Measurements from ENCODE around the gene SELENOS.
A peak's percentile ranks its signal among the peaks of the same experiment; 100 is the strongest.

Gene SELENOS

GRCh38 chr15:101276501-101277037 is 716 bp downstream of the SELENOS start:
- DNase-seq (ENCODE audit: low spot score), result no peak

GRCh38 chr15:101275018-101275417 is 2.3 kb downstream of the SELENOS start:
- no peak for DNase-seq (ENCODE audit: low spot score)

- no peak for DNase-seq (ENCODE audit: low spot score)
Observed at GRCh38 chr15:101273534-101273933, 3.8 kb downstream of the SELENOS start.

DNA sequence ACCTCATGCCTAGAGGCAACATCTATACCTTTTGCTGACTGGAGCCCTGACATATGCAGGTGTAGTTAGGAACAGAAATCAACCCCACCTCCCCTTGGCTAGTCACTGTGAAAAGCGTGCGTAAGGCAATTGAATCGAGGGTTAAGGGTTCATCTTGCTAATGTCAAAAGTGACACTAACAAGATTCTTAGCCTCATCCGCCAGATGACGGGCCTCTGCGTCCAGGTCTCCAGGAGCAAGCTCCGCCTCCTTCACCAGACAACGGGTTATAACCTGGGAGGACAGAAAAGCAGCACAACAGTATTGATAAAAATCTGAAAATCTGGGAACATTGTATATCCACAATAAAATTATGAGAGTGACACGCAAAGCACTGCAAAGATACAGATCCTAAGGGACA is 4.7 kb downstream of the SELENOS start:
- no peak for DNase-seq (ENCODE audit: low spot score)

GRCh38 chr15:101269479-101270223 is 7.6 kb downstream of the SELENOS start:
- no peak for DNase-seq (ENCODE audit: low spot score)

DNA sequence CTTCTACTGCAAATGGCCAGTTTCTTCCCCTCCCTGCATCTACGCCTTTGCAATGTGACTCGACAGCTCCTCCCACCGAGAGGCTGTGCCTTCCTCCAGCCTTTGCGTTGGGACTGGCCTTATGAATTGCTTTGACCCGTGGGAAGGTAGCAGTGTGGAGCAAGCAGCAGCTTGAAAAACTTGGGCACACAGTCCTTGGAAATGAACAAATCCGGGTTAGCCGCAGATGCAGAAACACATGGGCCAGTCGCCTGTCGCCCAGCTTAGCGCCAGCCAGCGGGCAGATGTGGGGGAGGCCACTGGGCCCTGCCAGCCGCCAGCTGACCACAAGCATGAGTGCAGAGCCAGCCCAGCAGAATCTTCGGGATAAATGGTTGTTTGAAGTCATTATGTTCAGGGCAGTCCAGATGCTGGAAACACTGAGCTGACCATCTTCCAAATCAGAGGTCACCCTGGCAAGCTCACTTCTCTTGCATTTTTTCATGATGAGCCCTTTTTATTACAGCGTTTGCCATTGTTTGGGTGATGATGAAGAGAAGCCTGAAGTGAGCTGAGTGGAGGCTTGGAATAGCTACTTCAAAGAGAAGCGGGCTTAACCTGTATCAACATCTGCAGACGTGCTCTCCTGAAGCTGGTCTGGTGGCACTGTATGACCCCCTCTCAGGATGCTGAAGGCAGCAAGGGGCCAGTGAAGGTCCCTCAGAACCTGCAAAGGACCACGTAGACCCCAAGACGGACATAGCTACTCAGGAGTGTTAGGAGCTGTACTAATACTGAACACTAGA is 9.8 kb downstream of the SELENOS start:
- DNase-seq (ENCODE audit: low spot score), result peak; percentile 58

GRCh38 chr15:101266787-101267186 is 10.5 kb downstream of the SELENOS start:
- no peak for DNase-seq (ENCODE audit: low spot score)

GRCh38 chr15:101266034-101266433 is 11.3 kb downstream of the SELENOS start:
- DNase-seq (ENCODE audit: low spot score), result no peak

DNA sequence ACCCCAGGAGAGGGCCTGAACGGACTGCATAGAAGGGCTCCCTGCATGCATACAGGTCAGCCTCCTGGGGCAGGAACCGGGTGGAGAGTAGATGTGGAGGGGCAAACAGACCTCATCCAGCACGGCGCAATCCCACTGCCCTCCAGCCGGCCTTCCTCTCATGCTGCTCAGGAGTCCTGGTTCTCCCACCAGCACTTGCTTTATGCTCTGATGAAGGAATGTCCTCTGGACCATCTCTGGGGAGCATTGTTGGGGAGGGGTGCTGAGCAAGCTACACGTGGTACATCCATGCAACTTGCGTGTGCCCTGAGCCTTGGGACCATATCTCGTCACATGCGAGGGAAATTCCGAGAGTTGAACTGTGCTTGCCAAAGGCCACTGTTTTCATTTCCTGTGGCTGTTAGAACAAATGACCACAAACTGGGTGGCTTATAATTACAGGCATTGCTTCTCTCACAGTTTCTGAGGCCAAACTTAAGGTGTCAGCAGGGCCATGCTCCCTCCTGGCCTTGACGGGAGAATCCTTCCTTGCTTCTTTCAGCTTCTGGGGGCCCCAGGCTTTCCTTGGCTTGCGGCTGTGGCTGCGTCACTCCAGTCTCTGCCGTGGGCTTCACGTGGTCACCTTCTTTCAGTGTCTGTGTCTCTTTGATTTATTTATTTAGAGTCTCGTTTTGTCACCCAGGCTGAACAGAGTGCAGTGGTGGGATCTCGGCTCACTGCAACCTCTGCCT is 12.2 kb downstream of the SELENOS start:
- no peak for DNase-seq (ENCODE audit: low spot score)

DNA sequence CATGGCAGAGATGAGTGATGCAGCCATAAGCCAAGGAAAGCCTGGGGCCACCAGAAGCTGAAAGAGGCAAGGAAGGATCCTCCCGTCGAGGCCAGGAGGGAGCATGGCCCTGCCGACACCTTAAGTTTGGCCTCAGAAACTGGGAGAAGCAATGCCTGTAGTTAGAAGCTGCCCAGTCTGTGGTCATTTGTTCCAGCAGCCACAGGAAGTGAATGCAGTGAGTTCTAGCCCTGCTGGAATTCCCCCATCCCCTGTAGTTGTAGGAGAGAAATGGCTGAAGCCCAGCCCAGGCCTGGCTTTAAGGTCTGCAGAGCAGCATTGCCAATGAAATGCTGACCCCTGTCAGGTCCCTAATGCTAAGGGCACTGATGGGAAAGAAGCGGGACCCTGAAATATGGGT is 13.3 kb downstream of the SELENOS start:
- no peak for DNase-seq (ENCODE audit: low spot score)

GRCh38 chr15:101262551-101262950 is 14.7 kb downstream of the SELENOS start:
- DNase-seq (ENCODE audit: low spot score), result no peak

DNA sequence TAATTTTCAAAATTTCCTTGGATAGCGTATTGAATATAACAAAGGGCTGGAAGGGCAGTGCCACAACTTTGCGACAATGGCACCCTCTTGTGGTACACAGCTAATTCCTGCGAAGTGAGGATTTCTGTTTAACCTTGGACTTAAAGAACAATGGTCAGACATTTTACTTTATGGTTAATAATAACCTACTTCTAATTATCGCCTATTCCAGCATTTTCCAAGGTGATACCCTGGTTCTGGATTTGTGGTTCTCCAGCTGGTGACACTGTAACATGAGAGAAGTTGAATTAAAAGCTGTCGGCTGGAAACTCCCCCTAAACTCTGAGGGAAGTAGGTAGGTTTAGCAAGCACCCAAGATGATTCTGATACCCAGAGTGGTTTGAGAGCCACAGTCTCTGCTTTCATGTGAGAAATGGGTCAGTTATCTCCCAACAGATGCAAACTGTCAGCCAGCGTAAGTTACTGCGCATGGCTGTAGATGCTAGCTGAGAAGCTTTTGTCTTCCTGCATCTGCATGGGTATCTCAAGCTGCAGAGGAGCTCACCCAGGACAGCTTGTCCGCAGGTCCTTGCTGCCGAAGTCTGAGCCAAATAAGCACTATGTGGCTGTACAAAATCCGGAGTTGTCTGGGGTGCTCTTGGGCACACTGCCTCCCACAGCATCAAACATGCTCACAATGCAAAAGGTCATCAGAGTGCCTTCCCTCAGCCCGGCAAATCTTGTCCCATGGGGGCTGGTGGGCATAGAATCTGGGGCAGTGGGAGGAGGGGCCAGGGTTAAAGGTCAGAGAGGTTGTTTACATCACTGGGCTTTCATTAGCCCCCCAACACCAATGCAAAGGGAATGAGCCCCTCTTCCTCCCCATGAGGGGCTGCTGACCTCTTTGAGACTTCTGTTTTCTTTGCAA is 18.8 kb downstream of the SELENOS start:
- peak; percentile 50 for DNase-seq (ENCODE audit: low spot score)

GRCh38 chr15:101256757-101257156 is 20.5 kb downstream of the SELENOS start:
- no peak for DNase-seq (ENCODE audit: low spot score)

DNA sequence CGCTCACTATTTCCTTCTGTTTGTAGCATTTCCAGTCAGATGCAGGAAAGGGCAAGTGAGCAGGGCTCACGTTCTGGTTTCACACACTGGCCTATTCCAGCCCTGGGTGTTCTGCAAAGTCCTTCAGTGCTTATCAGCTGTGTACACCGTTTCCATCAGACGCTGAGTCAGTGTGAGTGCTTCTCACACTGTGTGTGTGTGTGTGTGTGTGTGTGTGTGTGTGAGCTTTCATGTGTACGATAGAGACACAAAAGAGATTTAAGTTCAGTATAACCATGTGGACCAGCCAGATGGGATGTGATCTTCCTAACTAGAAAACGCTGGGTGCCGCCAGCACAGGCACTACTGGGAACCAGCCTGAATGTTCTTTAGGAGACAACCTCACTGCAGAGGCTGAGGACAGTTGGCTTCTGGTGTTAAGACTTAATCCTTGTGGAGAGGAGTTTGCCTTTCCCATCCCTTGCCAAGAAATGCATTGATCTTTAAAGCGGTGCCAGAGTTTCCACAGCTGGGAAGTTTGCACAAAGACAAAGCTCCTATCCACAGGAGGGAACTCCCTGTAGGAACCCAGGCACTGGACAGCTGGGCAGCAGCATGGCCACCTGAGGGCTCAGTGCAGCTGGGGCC is 21.6 kb downstream of the SELENOS start:
- DNase-seq (ENCODE audit: low spot score), result no peak

- no peak for DNase-seq (ENCODE audit: low spot score)
Observed at GRCh38 chr15:101255051-101255395, 22.3 kb downstream of the SELENOS start.

- no peak for DNase-seq (ENCODE audit: low spot score)
Observed at GRCh38 chr15:101254157-101255050, 22.9 kb downstream of the SELENOS start.

DNA sequence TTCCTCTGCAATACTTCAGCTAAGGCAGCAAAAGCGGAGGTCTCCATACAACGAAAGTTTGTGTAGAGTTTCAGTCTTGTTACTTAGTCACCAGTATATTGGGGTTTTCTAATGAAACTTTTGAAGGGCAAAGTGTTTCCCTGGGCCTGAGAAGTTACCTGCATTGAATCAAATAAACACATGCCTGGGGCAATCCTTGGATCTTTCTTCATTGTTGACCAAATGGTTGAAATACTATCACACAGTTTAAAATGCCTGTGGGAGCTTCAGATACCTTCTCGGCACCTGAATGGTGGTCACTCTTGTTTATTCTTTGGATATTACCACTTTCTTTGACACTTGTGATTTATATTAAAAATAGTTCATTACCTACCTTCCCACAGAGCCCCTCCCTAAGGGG is 24.4 kb downstream of the SELENOS start:
- DNase-seq (ENCODE audit: low spot score), result no peak

DNA sequence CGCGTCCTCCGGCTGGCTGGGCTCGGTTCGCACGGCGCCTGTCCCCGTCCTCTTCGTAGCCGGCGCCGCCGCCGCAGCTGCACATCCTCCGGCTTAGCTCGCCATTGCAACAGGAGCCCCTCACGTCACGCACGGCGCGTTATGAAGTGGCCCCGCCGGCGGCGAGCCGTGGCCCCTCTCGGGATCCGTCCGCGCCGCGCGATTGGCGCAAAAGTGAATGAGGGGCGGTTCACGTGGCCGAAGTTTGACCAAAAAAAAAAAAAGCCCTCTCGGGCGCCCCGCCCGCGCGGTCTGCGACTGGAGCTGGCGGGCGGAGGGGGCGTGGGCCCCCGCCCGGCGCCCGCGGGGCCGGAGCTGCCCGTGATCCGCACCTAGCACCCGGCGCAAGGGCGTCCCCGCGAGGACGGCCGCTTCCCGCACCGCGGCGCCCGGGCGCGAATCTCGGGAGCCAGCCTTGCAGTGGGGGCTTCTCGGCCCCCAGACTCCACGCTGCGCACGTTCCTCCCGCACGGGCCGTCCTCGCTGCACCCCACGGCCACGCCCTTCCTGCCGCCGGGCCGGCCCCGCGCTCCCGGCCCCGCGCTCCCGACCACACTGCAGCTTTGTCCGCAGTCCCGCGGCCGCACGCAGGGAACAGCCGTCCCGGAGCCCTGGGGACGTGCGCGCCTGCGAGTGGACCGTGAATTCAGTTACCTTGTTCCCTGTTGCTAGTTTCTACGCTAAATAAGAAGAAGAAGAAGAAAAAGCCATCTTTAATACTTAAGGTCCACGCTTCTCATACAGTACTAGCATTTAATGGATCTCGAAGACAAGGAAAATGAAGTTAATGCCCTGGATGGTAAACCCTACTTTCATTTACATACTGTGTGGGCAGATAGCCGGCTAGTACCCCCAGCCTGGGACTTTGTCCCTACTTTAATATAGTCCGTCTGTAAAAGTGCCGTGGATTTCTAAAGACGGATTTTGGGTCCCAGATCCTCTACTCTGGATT is 25.2 kb downstream of the SELENOS start, which contains the start of gene CHSY1:
Gene CHSY1, minus strand, starts transcription at position 219 of the 991 bp plus-strand sequence. CDS start 592 bp downstream, outside the sequence.
- DNase-seq (ENCODE audit: low spot score), result peak; percentile 90

Data from hepatic stellate cell (primary cell).